CMK (cell line): ENCODE measurements around the gene P2RY2.

Experiments used
- DNase-seq: peaks from one replicate; pipeline ENCODE4 v3.0.0-alpha.2; 2010; ENCODE audit warnings: low read depth

P2RY2 gene

DNA sequence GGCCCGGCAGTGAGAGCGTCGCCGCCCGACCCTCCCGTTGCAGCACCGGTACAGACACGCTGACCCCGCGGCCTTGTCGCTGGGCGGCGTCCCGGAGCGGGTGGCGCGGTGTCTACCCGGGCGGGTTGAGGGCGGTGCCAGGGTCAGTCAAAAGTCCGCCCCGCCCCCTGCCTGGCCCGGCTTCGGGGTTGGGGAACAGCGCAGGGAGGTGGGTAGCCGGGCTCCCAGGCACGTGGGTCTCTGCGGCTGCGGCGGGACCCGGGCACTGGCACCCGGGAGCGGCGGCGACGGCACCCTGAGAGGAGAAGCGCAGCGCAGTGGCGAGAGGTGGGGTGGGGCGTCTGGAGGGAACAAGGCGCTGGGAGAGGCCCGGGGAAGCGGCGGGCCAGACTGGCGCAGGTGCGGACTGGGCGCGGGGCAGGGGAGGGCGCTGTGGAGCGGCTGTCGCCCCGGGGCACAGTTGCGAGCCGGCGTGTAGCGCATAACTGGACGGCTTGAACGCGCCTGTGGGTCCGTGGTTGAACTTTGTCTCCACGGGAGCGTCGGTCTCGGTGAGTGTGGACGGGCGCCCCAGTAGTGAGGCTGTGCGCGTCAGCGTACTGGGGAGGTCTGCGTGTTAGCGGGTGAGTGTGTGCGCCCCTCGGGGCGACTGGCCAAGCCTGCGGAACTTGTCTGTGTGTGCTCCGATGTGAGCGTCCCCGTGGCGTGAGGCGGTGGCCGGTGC lies at the start of gene P2RY2:
P2RY2 (plus strand) TSS at position 176 of the 724 bp plus-strand sequence. CDS start 15,879 bp downstream, outside the sequence.
- peak; percentile 67 for DNase-seq

DNA sequence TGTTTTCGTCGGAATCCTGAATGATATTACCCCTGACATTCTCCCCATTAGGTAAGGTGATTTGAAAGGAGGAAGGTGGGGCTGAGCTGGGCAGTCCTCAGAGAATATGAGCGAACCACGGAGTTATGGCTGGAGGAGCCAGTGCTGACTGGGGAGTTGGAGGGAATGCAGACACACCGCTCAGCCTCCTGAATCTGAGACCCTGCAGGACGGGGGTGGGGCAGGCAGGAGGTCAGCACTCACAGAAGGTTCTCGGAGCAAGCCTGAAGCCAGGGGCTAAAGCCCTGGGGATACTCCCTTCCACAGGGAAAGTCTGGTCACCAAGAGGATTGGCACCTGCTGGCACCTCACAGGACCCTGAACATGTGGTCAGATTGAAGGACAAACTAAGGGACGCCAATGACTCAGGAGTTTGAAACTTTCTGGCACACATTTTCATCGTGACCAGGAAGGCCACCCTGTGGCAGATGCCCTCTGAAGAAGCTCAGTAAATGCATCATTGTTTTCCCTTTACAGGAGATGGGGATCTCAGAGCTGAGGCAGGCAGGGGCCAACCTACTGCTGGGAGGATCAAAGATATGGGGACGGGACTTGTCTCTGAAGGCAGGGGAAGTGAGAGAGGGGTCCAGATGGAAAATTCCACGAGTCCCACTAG lies 49.0 kb upstream of the P2RY2 start:
- DNase-seq = no peak

DNA sequence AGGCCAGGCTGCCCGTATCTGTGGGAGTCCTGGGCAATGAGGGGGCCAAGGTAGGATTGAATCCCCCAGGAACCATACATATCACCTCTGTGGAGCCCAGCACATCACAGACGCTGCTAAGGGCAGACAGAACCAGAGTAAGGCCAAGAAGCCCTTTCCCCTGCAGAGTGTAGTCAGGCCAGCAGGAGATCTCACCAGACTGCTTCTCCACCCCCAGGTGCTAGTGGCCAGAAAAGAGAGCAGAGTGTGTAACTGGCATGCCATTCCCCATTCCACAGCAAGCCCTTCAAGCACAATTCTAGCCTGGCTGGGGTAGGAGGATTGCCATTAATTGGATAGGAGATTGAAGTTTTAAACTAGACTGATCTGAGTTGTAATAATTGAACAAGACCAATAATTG lies 47.9 kb upstream of the P2RY2 start:
- no peak for DNase-seq

DNA sequence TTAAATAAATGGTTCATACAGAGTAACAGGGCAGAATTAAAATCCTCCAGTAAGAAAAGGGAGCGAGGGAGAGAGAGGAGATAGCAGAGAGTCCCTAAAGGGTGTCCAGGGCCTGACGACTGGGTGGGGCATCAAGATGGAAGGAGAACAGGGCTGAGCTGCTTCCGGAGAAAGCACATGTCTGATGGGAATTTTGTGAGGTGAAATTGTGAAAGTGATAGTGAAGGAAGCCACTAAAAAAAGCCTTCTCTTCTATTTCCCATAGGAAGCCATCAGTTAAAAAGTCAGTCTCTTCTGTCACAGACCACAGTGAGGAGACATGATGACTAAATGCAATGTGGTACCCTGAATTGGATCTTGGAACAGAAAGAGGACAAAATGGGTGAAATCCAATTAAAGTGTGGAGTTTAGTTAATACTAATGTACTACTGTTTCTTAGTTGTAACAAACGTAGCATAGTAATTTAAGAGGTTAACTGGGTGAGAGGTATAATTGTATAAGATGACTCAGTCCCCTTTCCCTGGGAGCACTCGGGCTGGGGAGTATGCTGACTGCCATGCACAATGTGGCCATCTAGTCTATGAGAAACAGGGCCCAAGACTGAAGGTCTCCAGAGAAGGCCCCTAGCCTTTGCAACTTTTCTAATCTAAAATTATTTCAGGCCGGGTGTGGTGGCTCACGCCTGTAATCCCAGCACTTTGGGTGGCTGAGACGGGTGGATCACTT lies 46.5 kb upstream of the P2RY2 start:
- no peak for DNase-seq

DNA sequence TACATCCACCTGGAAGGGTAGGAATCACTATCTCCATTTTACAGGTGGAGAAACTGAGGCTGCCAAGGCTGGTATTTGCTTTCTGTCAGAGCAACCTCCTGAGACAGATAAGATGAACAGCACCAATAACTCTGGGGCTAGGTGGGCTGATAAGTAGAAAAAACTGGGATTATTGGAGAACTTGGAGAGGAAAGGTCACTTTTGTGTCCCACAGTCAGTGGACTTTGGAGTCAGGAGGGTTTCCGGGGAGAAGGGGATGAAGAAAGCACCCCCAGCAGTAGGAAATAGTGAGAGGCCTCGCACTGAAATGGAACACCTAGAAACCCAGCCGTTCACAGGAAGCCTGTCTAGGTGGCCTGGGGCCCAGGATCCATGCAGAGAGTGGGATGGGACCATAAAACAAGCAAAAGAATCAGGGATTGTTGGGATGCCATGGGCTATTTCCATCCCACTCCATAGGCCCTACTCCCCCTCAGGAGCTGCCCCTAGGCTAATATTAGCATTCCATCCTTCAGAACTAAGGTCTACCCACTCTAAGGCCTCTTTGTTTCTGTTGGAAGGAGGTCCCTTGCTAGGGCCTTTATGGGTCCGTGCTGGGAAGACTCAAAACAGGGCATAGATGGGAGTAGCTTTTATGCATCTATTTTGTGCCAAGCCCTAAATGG lies 45.0 kb upstream of the P2RY2 start:
- no peak for DNase-seq

DNA sequence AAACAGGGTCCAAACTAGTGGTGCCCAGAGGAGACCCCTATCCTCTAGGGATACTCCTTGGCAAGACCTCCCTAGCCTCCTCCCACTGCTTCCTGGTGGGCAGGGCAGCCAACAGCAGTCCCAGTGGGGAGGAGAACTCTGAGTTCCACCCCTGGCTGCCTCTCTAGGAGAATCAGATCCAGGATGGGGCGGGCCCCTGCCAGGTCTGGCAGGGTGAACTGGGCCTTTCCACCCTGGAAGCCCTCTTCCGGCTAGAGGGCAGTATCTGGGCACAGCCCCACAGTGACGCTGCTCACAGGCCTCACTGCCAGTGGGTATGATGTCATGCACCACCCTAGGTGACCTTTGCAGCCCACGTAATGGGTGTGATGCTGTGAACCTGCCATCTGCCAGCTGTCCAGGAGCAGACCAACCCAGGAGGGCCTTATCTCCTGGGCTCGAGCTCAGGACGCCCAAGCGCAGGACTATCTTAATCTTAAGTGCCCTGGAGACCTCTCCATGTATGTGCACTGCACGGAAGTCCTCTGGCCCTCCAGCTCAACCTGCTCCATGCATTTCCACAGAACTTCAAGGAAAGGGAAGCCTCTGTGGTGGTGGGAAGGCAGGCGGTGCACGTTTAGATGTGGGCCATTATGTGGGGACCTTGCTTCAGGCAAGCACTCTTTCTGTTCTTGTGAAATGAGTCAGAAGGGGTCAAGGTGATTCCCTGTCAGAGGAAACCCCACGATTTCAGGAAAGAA lies 44.2 kb upstream of the P2RY2 start:
- no peak for DNase-seq

DNA sequence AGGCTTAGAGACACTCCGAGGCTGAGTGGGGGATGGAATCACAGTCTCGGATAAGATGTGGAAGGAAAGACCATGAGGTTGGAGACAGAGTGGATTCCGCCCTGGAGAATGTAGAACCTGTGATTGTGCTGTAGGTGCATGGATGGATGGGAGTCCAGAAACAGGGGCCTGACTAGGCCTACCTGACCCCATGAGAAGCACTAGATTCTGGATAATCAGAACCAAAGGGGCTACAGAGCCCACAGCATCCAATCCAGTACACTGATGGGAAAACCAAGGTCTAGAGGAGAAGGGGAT lies 43.6 kb upstream of the P2RY2 start:
- DNase-seq = no peak

DNA sequence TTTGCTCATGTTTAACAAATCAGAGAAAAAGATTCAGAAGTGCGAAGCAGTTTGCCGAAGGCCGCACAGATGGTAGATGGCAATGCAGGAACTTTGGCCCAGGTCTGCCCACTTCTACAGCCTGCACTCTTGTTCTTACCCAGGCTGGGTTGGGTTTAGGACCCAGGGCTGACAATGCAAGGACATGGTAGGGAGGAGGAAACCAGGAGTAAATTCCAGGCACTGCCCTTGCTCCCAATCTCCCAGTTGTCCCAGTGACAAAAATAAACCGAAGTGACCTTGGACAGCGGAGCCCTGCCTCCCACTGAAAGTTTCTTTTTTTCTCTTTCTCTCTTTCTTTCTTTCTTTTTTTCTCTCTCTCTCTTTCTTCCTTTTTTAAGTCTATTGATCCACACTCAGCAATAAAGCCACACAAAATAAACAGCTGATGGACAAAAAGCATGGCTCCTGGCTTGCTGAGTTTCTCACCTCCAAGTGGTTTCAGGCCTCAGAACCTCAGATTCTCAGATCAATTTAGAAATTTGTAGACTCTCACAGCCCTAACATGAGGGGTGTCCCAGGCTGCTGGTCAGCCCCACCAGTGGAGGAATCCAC lies 42.4 kb upstream of the P2RY2 start:
- DNase-seq = no peak

DNA sequence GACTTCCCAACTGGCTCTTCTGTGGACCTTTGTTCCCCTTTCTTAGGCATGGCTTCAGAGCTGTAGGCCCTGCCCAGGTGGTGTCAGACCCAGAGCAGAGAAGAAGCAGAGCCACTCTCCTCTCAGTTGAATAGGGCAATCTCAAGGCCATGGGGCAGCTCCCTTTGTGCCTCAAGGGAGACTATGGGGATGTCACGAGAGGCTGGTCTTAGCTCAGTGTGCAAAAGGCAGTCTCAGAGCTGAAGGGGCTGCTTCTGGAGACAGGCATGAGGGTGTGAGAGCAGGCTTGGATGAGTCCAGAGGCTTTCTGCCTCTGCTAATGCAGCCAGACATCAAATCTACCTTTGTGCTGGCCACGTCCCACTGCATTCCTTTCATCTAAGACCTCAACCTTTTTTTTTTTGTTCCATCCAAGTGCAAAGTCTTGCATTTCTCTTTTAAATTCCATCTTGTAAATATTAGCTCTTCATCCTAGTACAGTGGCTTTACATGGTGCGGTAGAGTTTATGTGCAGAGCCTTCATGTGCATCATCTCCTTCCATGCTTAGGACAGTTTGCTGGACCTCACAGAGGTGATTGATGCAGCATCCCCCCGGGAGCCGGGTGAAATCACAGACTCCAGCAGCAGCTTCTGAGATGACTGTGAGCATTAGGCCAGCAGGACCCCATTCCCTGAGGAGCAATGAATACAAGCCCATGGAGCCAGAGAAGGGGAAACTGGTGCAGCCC lies 41.8 kb upstream of the P2RY2 start:
- DNase-seq = no peak

DNA sequence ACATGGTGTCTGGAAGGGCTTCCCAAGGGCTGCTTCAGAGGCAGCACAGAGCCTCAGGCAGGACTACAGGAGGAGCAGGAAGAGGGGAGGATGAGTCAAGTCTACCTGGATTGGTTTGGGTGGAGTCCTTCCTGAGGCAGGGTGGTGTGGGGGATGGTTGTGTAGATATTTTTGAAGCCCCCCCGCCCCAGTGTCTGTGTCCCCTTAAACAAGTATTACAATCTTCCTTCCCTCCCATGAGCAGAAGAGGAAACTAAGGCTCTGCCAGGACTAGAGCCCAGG lies 41.3 kb upstream of the P2RY2 start:
- DNase-seq = no peak

DNA sequence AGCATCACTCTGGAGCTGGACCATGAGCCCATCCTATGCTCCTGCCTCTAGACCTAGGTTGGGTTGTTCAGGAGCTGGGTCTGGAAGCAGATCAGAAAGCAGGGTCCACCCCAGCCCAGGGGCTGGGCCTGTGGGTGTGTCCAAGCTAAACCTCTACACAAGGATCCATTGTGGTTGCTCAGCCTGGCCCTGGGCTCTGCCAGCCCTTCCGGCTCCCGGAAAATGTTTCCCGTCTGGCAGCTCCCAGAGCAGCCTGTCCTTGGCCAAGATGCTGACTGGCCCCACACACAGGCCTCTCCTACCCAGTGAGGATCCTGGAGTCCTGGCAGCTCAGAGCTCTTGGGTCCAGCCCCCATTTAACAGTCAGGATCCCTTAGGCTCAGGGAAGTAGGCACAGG lies 40.7 kb upstream of the P2RY2 start:
- no peak for DNase-seq

DNA sequence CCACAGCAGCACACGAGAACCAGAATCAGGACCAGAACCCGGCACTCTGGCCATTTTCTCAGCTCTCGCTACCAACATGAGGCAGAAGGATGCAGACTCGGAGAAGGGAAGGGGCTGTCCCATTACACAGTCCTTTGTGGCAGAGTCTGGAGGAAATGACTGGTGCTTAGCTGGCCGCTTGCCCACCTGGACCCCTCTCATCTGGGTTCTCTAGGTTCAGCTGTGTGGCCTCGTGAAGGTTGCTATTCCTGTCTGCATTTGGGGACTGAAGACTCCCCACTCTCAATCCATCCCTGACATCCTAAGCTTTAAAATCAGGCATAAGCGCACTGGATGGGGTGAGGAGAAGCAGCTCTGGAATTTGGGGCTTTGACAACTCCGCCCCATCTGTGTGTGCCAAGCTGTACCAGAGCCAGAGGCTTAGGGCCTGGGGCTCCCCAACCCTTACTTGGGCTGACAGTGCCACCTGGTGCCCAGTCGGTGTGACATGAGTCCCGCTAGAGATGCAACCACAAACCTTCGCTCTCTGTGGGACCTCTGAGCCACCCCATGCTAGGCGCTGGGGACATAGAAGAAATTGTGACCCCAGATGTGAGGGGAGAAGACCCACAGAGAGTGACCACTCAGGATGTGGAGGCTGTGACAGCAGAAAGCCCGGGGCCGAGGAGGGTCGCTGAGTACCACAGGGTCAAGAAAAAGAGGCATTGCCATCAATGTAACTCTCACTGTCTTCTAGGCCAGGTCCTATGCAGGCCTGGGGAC lies 40.1 kb upstream of the P2RY2 start:
- peak; percentile 70 for DNase-seq

DNA sequence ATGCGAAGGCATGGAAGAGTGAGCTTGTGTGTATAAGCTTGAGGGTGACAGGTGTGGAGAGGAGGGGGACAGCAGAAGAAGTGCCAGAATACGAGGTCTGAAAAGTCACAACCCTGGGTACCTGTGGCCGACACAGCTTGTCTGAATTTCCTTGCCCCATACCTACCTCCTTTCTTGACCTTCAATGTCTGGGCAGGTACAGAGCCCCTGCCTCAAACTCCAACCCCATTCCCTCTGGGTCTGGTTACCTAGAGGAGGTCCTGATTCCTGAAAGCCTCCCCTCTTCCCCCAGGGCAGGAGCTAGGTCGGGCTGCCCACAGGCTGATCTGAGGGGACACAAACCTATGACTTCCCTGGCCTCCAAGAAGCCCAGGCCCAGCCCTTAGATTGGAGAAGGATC lies 39.4 kb upstream of the P2RY2 start:
- DNase-seq = no peak

DNA sequence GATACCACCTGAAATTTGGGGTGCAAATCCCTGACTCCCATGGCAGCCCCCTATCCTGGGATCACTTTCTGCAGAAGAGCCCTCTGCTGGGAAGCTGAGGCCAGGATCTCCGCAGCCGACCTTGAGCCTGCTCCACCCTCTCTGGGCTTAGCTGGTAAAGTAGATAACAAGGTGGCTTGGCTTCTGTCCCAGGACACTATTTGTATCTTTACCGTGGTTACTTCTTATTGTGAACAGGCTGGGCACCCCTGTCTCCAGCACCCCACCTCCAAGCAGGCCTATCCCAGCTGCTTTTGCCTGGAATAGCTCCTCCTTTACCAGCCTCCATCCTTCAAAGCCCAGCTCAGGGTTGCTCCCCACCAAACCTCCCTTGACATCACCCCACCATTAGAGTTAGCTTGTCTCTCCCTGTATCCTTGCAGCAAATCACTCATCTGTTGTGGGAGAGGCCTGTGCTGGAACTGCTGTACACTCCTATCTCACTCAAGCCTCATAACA lies 35.2 kb upstream of the P2RY2 start:
- DNase-seq = no peak

DNA sequence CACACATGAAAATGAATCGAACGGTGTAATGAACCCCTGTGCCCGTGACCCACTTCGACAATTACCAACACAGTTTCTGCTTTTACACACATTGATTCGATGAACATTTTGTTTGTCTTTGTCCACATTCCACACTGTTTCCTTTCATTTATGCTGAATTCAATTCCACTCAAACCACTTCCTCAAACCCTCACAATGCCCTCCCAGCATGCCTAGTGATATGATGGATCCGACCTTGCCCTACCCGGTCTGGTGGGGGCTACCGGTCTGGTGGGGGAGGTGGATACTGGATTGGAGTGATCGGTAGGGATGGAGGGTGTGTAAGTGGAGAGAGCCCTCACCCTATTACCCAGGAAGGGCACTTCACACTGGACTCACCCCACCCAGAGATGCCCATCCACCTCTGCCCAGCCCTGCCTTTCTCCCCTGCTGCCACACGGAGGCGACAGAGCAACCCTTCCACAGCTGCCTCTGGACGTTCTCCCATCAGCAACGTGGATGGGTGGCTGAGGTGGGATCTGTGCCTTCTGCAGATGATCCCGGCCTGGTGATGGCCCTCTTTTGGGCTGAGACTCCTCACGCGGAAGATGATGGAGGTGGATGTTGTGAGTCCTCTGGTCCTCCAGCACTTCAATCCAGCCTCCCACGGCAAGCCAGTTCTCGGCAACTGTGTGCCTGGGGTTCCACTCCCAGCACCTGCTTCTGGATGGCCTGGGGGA lies 33.0 kb upstream of the P2RY2 start:
- DNase-seq = no peak

DNA sequence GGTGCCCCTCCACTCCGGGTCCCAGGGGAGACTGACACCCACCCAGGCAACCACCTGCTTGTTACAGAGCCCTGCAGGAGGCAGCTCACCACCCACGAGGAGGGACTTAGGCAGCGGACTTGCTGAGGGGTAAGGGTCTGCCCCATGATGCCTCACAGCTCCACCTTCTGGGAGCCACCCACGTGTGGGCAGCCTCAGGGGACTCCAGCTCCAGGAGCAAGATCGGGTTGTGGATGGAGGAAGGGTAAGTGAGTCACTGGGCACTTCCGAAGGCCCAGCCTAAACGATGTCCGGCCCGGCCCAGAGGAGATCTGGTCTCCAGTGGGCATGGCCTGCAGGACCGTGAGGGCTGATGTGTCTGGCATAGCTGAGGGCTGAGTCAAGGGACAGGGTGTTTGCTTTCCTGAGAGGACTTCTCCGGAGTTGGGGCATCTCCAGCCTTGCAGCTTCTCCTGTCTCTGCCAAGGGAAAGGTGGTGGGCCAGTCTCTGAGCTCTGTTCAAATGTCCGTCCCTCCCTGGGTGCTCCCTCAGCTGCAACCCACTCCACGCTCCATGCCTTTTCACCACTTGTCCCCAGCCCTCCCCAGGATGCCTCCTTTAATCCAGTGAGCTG lies 32.3 kb upstream of the P2RY2 start:
- no peak for DNase-seq

DNA sequence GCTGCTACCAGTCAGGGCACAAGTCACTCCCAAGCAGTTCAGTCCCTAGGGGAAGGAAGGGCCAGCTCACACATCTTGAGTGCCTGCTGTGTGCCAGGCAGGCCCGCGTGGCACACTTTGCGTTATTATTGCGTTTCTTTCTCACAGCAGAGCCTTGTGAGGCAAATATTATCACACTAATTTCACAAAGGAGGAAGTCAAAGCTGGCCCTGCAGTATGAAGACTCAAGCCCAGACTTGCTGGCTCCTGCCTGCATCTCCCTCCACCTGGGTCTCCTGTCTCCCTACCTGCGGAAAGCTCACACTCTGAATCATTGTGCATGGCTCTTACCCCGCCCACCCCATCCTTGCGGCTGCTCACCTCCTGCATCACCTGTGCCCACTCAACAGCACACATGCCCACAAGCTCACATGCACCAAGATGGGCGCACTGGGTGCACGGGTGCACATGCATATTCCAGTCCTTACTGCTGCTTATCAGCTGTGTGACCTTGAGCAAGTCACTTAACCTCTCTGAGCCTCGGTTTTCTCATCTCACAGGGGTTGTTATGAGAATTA lies 31.7 kb upstream of the P2RY2 start:
- DNase-seq = no peak

DNA sequence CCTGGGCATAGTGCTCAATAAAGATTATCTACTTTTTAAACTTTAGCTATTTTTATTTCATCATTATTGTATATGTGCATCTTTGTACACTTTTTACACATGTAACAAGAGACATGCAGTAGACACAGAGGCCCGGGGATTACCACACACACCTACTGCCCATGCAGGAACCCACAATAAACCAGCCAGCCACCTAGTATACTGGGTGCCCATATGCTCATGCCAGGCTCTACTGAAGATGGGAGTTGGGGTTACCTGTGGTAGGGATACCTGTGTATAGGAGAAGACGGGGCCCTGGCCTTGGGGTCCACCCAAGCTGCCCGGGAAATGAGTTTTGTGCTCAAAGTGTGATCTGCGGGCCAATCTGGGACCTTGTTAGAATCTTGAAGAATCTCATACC lies 31.2 kb upstream of the P2RY2 start:
- no peak for DNase-seq

DNA sequence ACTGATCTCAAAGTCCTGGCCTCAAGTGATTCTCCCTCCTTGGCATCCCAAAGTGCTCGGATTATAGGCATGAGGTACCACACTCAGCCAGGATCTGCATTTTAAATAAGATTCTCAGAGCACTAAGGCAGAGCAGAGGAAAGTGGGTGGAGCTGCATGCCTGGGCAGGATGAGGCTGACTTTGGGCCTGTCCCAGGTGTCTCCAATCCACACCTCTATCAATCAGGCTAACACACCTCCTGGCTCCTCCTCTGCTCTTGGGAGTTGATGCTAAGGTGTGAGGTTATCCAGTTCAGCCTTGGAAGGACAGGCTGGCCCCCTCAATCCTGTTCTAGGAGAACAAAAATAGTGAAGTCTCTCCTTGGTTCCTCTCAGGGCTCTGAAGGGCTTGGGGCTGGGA lies 30.2 kb upstream of the P2RY2 start:
- DNase-seq = no peak
